GM23338 (cell line): ENCODE data around the gene KHSRP.
A peak's percentile ranks its signal among the peaks of the same experiment; 100 is the strongest.

Source experiments
- CTCF ChIP-seq, 2 experiments: fragments of 200-600 bp in 1 of 2; sonication (generic) in 1 of 2; conservative IDR thresholded peaks; 2 replicates each; pipeline versions ENCODE4 v1.5.1 to v1.6.1; 2016 to 2017; ENCODE audit warnings: antibody characterized with exemption in 2 of 2, low read depth in 2 of 2, mild to moderate bottlenecking in 2 of 2, moderate library complexity in 1 of 2
- EZH2 ChIP-seq: fragments of 200-600 bp; sonication (generic); IDR thresholded peaks from one replicate; pipeline ENCODE4 v1.8.0; 2017; ENCODE audit warnings: antibody characterized with exemption, mild to moderate bottlenecking, low read depth; ENCODE audit not compliant: unreplicated experiment
- JUNB ChIP-seq: IDR thresholded peaks from one replicate; pipeline ENCODE4 v1.6.1; 2016; ENCODE audit warnings: antibody characterized with exemption; ENCODE audit not compliant: unreplicated experiment
- POLR2AphosphoS5 ChIP-seq: IDR thresholded peaks from 2 replicates; pipeline ENCODE4 v1.6.1; 2016; ENCODE audit warnings: antibody characterized with exemption, low read depth
- TF ChIP-seq, protein P1 (sequence below): fragments of 250-450 bp; sonication (Bioruptor Pico); IDR thresholded peaks from 2 replicates; pipeline ENCODE4 v1.5.0; 2020; ENCODE audit warnings: mild to moderate bottlenecking, moderate library complexity

DNA sequence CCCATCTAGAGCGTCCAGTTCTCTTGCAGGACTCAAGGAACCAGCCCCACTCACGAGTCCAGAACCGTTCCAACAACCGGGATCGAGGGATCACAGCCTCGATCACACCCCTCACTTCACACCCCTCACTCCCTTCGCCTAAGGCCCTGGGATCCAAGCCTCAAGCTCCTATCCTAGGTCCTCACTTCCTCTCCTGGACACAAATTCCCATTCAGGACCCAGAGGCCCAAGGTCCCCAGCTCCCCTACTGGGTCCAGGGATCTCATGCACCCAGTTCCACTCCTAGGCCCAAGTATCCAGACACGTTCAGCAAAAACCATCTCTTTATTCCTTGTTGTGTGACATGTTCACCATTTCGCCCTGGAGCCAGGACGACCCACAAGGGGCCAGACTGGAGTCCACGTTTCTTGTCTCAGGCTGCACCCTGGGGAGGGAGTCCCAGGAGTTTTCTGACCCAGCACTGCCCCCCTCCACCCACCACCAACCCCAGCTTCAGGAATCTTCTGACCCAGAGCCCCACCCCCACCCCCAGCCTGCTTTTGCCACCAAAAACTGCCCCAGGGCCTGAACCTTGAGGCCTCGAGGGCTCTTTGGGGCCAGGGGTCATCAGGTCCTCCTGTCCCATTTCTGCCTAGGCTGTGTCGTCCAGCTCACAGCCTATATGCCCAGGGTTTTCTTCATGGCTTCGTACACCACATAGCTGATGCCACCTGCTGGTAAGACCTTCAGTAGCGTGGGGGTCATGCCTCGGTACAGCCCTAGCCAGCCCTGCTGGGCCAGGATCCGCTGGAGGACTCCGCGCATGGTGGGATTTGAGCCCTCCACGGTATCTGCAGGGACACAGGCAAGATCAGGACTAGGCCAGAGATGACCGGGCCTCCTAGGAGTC, 1.4 kb upstream of the KHSRP start:
- TF ChIP-seq CTCF (conservative IDR thresholded peaks at IDR 0.05; ENCODE audit: low read depth in 2 of 2), result peak; percentile 43 to 60; a peak in 3 of 4 replicates
- no peak for TF ChIP-seq POLR2AphosphoS5
- TF ChIP-seq, protein P1, sequence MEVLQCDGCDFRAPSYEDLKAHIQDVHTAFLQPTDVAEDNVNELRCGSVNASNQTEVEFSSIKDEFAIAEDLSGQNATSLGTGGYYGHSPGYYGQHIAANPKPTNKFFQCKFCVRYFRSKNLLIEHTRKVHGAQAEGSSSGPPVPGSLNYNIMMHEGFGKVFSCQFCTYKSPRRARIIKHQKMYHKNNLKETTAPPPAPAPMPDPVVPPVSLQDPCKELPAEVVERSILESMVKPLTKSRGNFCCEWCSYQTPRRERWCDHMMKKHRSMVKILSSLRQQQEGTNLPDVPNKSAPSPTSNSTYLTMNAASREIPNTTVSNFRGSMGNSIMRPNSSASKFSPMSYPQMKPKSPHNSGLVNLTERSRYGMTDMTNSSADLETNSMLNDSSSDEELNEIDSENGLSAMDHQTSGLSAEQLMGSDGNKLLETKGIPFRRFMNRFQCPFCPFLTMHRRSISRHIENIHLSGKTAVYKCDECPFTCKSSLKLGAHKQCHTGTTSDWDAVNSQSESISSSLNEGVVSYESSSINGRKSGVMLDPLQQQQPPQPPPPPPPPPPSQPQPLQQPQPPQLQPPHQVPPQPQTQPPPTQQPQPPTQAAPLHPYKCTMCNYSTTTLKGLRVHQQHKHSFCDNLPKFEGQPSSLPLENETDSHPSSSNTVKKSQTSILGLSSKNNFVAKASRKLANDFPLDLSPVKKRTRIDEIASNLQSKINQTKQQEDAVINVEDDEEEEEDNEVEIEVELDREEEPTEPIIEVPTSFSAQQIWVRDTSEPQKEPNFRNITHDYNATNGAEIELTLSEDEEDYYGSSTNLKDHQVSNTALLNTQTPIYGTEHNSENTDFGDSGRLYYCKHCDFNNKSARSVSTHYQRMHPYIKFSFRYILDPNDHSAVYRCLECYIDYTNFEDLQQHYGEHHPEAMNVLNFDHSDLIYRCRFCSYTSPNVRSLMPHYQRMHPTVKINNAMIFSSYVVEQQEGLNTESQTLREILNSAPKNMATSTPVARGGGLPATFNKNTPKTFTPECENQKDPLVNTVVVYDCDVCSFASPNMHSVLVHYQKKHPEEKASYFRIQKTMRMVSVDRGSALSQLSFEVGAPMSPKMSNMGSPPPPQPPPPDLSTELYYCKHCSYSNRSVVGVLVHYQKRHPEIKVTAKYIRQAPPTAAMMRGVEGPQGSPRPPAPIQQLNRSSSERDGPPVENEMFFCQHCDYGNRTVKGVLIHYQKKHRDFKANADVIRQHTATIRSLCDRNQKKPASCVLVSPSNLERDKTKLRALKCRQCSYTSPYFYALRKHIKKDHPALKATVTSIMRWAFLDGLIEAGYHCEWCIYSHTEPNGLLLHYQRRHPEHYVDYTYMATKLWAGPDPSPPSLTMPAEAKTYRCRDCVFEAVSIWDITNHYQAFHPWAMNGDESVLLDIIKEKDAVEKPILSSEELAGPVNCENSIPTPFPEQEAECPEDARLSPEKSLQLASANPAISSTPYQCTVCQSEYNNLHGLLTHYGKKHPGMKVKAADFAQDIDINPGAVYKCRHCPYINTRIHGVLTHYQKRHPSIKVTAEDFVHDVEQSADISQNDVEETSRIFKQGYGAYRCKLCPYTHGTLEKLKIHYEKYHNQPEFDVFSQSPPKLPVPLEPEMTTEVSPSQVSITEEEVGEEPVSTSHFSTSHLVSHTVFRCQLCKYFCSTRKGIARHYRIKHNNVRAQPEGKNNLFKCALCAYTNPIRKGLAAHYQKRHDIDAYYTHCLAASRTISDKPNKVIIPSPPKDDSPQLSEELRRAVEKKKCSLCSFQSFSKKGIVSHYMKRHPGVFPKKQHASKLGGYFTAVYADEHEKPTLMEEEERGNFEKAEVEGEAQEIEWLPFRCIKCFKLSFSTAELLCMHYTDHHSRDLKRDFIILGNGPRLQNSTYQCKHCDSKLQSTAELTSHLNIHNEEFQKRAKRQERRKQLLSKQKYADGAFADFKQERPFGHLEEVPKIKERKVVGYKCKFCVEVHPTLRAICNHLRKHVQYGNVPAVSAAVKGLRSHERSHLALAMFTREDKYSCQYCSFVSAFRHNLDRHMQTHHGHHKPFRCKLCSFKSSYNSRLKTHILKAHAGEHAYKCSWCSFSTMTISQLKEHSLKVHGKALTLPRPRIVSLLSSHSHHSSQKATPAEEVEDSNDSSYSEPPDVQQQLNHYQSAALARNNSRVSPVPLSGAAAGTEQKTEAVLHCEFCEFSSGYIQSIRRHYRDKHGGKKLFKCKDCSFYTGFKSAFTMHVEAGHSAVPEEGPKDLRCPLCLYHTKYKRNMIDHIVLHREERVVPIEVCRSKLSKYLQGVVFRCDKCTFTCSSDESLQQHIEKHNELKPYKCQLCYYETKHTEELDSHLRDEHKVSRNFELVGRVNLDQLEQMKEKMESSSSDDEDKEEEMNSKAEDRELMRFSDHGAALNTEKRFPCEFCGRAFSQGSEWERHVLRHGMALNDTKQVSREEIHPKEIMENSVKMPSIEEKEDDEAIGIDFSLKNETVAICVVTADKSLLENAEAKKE (CRISPR knock-in tag), result no peak
- no peak for TF ChIP-seq EZH2
- no peak for TF ChIP-seq JUNB
